ENCODE measurements around the gene RECQL.

GRCh38 chr12:21444193-21445146, 57.0 kb downstream of the RECQL start:
- TF ChIP-seq CTCF (conservative IDR thresholded peaks at IDR 0.05 in 1 of 2, IDR thresholded peaks at IDR 0.05 in 1 of 2; ENCODE audit: low read depth in 1 of 2, low read length in 2 of 2): no peak
- TF ChIP-seq EZH2 (IDR thresholded peaks at IDR 0.05; ENCODE audit: low read length, missing control alignments): no peak

Data from fibroblast of lung (primary cell).